Psoas muscle (tissue), 8 donors: ENCODE results near the gene GNB1L. TPM values are rescaled to one million over a fixed set of nuclear protein-coding genes. Genes with fewer than 3 reads are reported as not detected.

Experiments
- ATAC-seq, 4 donors: fragments of 200-7000 bp; cut with Tn5 transposase; one replicate each; pipeline ENCODE4 v1.9.1; 2020; ENCODE audit warnings: moderate library complexity in 3 of 4, mild to moderate bottlenecking in 2 of 4
- DNase-seq, 2 donors: peaks; one replicate each; pipeline ENCODE4 v3.0.0-alpha.2; 2020
- H3K27ac ChIP-seq: fragments of 200-600 bp; one replicate; pipeline ENCODE4 v1.8.0; 2022
- H3K27me3 ChIP-seq, 3 donors: fragments of 200-600 bp in 1 of 3; one replicate each; pipeline versions ENCODE4 v1.6.1 to v1.8.0; 2013 to 2022; ENCODE audit warnings: low read length in 2 of 3, mild to moderate bottlenecking in 2 of 3, moderate library complexity in 1 of 3; ENCODE audit not compliant: insufficient read depth in 3 of 3
- H3K36me3 ChIP-seq, 2 donors: fragments of 200-600 bp in 1 of 2; one replicate each; pipeline versions ENCODE4 v1.6.1 to v1.8.0; 2013 to 2022; ENCODE audit warnings: low read depth in 1 of 2, mild to moderate bottlenecking in 1 of 2, moderate library complexity in 1 of 2; ENCODE audit not compliant: insufficient read depth in 1 of 2
- H3K4me1 ChIP-seq: fragments of 200-600 bp; one replicate; pipeline ENCODE4 v1.8.0; 2022
- H3K4me3 ChIP-seq: fragments of 200-600 bp; one replicate; pipeline ENCODE4 v1.8.0; 2022; ENCODE audit warnings: mild to moderate bottlenecking
- H3K9me3 ChIP-seq: fragments of 200-600 bp; one replicate; pipeline ENCODE4 v1.8.0; 2022
- WGBS, 3 donors: extraction: QIAGEN DNeasy Blood & Tissue Kit; methylation state at CpG; one replicate each; pipeline versions ENCODE4 v1.1.6 to v1.1.7; 2013; 5-methylcytosine and 5-hydroxymethylcytosine counted together
- intact Hi-C, 2 donors: fragments of 100-400 bp; cut with DNase I; formaldehyde crosslinking; loops; one replicate each; pipeline versions ENCODE4 v1.11.0 to v1.14.2; 2022
- polyA plus RNA-seq, 3 donors: library from polyadenylated mRNA; stranded (reverse); fragments of 200-250 nt; gene quantifications; one replicate each; pipeline ENCODE4 v1.2.3, GENCODE V29; 2013
- total RNA-seq, 4 donors: library from RNA; stranded (reverse); fragmentation: NEBNext Ultra II Directional in 2 of 4; extraction: Animal tissue kit (Norgen Biotek cat#: 25700) in 2 of 4; gene quantifications; one replicate each; pipeline versions ENCODE4 v1.2.1 to v1.2.4, GENCODE V29; 2021 to 2023
- TF ChIP-seq, protein P1 (sequence below): fragments of 200-600 bp; IDR thresholded peaks from one replicate; pipeline ENCODE4 v1.8.0; 2022; ENCODE audit warnings: antibody characterized with exemption
- donor health status: healthy with polysubstance abuse.
- donor health status: DM: no; HTN: no; CAD: no; lungs with moderate emphysema.
- donor health status: Bipolar disorder and iron deficiency.
- donor health status: healthy.
- donor health status: DM: yes; HTN: yes; CAD: no.
- donor health status: DM: no; HTN: no; CAD: no.
- donor health status: DM: no; HTN: no; CAD: no.
- donor health status: DM: yes; HTN: yes; CAD: no.

The GNB1L gene
- total and polyA plus RNA-seq, 7 donors: 1.5 to 7.6 (median 3.3) TPM

DNA sequence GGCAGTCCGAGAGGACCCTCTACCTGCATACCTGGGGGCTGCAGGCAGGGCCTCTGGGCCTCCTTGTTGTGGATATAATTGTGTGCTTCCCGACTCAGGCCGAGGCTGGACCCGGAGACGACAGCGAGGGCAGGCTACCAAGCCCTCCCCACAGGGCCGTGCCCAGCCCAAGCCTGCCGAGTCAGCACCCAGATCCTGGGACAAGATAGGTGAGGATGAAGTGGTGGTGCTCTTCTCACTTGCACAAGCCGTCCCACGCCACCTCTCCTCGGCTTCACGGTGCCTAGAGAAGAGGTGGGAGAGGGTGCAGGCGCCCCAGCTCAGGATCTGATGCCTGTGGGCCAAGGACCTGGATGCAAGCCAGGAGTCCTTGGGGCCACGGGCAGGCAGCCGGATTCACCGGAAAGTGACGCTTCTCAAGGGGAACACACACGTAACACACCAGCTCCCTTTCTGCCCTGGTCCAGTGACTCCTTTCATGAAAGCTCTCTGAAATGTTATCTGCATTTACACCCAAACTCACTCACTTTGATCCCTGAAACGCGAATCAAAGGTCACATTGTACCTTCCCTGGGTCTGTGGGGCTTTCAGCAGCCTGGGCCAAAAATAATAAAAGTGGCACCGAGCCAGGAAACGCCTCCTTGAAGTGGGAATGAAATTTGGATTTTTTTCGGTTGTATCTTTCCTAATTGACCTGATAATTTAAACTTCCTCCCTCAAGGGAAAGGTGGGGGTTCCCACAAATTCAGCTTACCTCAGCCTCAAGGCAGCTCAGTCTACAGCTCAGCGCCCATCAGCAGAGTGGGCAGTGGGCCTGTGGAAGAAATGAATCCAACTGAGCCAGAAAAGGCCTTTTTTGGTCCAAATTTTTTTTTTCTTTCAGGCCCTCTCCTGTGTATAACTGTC, 1.1 kb upstream of the GNB1L start:
- H3K27me3 ChIP-seq: no peaks in the 10 kb centered on the region
- TF ChIP-seq, protein P1, sequence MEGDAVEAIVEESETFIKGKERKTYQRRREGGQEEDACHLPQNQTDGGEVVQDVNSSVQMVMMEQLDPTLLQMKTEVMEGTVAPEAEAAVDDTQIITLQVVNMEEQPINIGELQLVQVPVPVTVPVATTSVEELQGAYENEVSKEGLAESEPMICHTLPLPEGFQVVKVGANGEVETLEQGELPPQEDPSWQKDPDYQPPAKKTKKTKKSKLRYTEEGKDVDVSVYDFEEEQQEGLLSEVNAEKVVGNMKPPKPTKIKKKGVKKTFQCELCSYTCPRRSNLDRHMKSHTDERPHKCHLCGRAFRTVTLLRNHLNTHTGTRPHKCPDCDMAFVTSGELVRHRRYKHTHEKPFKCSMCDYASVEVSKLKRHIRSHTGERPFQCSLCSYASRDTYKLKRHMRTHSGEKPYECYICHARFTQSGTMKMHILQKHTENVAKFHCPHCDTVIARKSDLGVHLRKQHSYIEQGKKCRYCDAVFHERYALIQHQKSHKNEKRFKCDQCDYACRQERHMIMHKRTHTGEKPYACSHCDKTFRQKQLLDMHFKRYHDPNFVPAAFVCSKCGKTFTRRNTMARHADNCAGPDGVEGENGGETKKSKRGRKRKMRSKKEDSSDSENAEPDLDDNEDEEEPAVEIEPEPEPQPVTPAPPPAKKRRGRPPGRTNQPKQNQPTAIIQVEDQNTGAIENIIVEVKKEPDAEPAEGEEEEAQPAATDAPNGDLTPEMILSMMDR: no peak
- DNase-seq (peak; percentile 62 to 66), ATAC-seq (peak; percentile 15 to 41 (median 20))
- H3K9me3 ChIP-seq: no peaks in the 10 kb centered on the region
- H3K4me1 ChIP-seq: peaks cover 15% of the 10 kb centered on the region
- H3K36me3 ChIP-seq: peaks cover 3 to 18% of the 10 kb centered on the region in 2 donors
- WGBS, 3 donors: 10 to 15% (median 11%) methylated on average over 24 of the region's 24 CpGs
- peak overlapping the region; percentile 89 for H3K27ac ChIP-seq
- H3K4me3 ChIP-seq: peak overlapping the region; percentile 75
- intact Hi-C loops: loop anchor here in 1 of 2 donors (2.0 kb wide), 1 partner anchor 57 kb away; no protein-coding TSS in a partner anchor

DNA sequence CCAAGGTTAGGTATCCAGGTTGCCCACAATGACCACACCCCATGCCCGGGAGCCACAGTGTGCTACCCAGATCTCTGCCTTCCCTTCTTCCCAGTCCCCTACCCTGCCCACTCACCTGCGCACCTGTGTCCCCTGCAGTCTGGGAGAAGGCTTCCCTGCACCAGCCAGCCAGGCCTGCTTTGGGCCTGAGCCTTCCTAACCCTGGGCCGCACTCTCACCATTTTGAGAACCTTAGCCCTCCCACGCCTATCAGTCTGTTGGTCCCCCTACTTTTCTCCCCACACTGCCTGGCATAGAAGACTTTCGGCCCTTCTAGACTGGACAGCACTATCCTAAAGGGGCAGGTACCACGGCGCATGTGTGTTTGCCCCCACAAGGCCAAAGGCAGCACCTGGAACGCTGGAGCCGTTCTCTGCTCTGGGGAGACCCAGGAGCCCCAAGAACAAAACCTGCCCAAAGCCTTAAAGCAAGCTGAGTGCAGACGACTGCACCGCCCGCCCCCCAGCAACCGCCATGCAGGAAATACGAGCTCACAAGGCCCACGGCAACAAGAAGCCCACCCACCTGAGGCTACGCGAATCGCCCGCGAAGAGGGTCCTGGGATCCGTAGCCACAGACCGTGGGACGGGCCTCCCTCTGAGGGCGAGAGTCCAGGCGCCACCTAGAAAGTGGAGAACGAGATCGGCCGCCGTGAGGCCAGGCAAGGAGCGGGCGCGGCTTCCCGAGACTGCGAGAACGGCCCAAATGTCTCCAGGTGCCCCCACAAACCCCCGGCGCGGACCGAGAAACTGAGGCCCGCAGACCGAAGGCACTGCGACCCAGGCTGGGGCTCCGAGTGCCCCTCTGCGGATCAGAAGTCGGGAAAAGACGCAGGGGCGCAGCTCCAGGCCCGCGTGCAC, 546 bp downstream of the GNB1L start:
- Histone ChIP-seq H3K4me1 (peaks cover 22% of the 10 kb centered on the region), H3K27me3 (no peaks in the 10 kb centered on the region), H3K36me3 (peaks cover 3 to 31% of the 10 kb centered on the region in 2 donors), H3K27ac (peak overlapping the region; percentile 89), H3K4me3 (peak overlapping the region; percentile 75), H3K9me3 (no peaks in the 10 kb centered on the region)
- WGBS, 3 donors: 1% methylated on average over 44 to 49 of the region's 49 CpGs
- ATAC-seq: peak; percentile 9 to 34 (median 12)
- intact Hi-C loops: loop anchor here in 1 of 2 donors (2.0 to 5.0 kb wide), 2 partner anchors 55 to 122 kb away; no protein-coding TSS in a partner anchor
- TF ChIP-seq, protein P1: no peak
- no peak for DNase-seq

DNA sequence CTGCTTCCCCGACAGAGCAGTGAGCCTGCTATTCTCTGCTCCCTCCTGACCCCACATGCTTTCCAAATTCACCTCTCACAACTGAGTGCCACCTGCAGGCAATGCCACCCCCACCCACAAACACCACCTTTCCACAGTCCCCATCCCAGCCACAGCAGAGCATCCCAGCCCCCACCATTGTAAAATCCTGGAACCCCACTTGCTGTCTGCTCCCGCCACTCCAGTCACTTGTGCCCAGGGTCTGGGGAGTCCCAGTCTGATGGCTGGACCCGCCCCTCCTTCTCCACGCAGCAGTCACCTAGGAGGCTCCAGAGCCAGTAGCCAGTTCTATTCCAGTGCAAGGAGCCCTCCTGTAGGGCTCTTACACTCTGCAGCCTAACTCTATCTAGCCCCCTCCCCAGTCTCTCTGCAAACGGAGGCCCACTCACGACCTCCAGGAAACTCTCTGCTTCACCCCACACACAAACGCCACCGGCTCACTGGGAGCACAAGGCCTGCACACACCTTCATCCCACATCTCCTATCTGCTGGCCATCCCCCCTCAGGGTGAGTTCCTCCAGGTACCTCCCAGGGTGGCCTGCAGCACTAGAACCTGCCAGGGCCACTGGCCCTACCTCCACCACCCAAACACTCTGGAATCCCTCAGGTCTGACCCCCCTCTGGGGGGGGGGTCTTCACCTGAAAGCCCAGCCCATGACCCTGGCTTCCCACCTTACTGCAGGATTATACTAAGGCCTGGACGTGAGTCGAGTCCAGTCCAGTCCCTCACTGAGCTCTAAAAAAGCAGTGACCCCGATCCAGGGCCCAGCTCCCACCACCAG, 1.4 kb downstream of the GNB1L start:
- DNase-seq (no peak), ATAC-seq (no peak)
- H3K4me3 ChIP-seq: peak overlapping the region; percentile 75
- H3K36me3 ChIP-seq: peaks cover 3 to 31% of the 10 kb centered on the region in 2 donors
- intact Hi-C loops: loop anchor here in 1 of 2 donors (5.0 kb wide), 1 partner anchor 121 kb away; no protein-coding TSS in a partner anchor
- peaks cover 30% of the 10 kb centered on the region for H3K4me1 ChIP-seq
- no peaks in the 10 kb centered on the region for H3K9me3 ChIP-seq
- H3K27ac ChIP-seq: peak overlapping the region; percentile 89
- TF ChIP-seq, protein P1: no peak
- 45 to 49% (median 45%) methylated on average over 11 of the region's 11 CpGs for WGBS, 3 donors
- H3K27me3 ChIP-seq: no peaks in the 10 kb centered on the region

DNA sequence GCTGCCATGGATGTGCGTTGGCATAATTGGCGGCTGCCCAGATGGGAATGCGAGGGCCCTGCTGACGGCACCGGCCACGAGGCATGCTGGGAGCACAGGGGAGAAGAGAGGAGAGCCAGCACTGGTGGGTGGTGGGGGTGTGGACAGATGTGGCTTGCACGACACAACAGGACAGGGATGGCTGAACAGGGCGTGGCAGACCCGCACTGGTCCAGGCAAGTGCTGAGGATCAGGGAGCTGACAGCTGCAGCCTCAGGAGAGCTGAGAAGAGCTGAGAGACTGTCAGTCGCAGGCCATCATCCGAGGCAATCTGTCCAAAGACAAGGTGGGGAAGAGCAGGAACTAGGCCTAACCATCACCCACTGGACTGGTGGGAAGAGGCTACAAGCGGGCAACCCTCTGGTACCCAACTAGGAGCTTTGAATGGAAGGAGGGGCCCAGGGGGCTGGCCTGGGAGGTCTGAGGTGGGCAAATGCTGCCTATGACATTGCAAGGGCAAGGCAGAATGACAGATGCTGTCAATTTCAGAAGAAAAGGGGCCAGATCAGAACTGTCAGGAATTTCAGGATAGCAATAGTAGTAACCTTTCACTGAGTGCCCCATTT, 2.4 kb downstream of the GNB1L start:
- Histone ChIP-seq H3K4me3 (no peak overlapping the region), H3K27me3 (no peaks in the 10 kb centered on the region), H3K27ac (no peak overlapping the region), H3K36me3 (peaks cover 3 to 31% of the 10 kb centered on the region in 2 donors), H3K4me1 (peaks cover 34% of the 10 kb centered on the region), H3K9me3 (no peaks in the 10 kb centered on the region)
- ATAC-seq (no peak), DNase-seq (peak in 1 of 2 donors; percentile 51)
- 58 to 70% (median 69%) methylated on average over 12 of the region's 12 CpGs for WGBS, 3 donors
- TF ChIP-seq, protein P1: no peak
- intact Hi-C loops: loop anchor here in 1 of 2 donors (5.0 kb wide), 1 partner anchor 120 kb away; no protein-coding TSS in a partner anchor
